Natural killer cell (primary cell): Measurements from ENCODE around the gene GNB1L. TPM values are rescaled to one million over a fixed set of nuclear protein-coding genes. Genes with fewer than 3 reads are reported as not detected.

Source experiments
- ATAC-seq, 3 donors: fragments of 150-1000 bp in 2 of 3; fragments of 200-7000 bp in 1 of 3; cut with Tn5 transposase; 1 replicate in 1 of 3; 2 replicates in 2 of 3; pipeline ENCODE4 v1.10.0; 2021; ENCODE audit warnings: mild to moderate bottlenecking in 2 of 3, moderate library complexity in 2 of 3
- DNase-seq, 2 donors: peaks; one replicate each; pipeline versions ENCODE4 v3.0.0 to v3.0.0-alpha.2; 2013 to 2021; ENCODE audit warnings: mixed read lengths in 1 of 2
- H3K27ac ChIP-seq: one replicate; pipeline ENCODE4 v1.5.1; 2013; ENCODE audit warnings: mild to moderate bottlenecking, low read length
- H3K27me3 ChIP-seq: one replicate; pipeline ENCODE4 v1.6.1; 2013; ENCODE audit warnings: low read length; ENCODE audit not compliant: control insufficient read depth, insufficient read depth
- H3K36me3 ChIP-seq: one replicate; pipeline ENCODE4 v1.6.1; 2013; ENCODE audit warnings: low read length; ENCODE audit not compliant: control insufficient read depth, insufficient read depth
- H3K4me1 ChIP-seq: one replicate; pipeline ENCODE4 v1.6.1; 2013; ENCODE audit warnings: low read length; ENCODE audit not compliant: control insufficient read depth, insufficient read depth
- H3K4me3 ChIP-seq: one replicate; pipeline ENCODE4 v1.5.1; 2013; ENCODE audit warnings: low read length
- H3K9me3 ChIP-seq: one replicate; pipeline ENCODE4 v1.6.1; 2013; ENCODE audit warnings: low read length; ENCODE audit not compliant: control insufficient read depth, insufficient read depth
- H3K27ac Mint-ChIP-seq, 2 donors: one replicate each; pipeline ENCODE4 v1.8.0; 2022; ENCODE audit warnings: mild to moderate bottlenecking in 2 of 2, mixed read lengths in 2 of 2, moderate library complexity in 1 of 2
- H3K27me3 Mint-ChIP-seq, 2 donors: one replicate each; pipeline ENCODE4 v1.8.0; 2022; ENCODE audit warnings: low read depth in 2 of 2, mixed read lengths in 2 of 2
- H3K36me3 Mint-ChIP-seq: one replicate; pipeline ENCODE4 v1.8.0; 2022; ENCODE audit warnings: mixed read lengths
- H3K4me1 Mint-ChIP-seq, 2 donors: one replicate each; pipeline ENCODE4 v1.8.0; 2022; ENCODE audit warnings: mixed read lengths in 2 of 2
- H3K4me3 Mint-ChIP-seq: one replicate; pipeline ENCODE4 v1.8.0; 2022; ENCODE audit warnings: mild to moderate bottlenecking, moderate library complexity, mixed read lengths
- H3K9me3 Mint-ChIP-seq, 2 donors: one replicate each; pipeline ENCODE4 v1.8.0; 2022; ENCODE audit warnings: mixed read lengths in 2 of 2
- CTCF ChIP-seq: fragments of 200-600 bp; IDR thresholded peaks from one replicate; pipeline ENCODE4 v1.8.0; 2022; ENCODE audit warnings: antibody characterized with exemption
- WGBS: methylation state at CpG from one replicate; pipeline ENCODE4 v1.1.7; 2013; ENCODE audit warnings: missing lambda C conversion rate; ENCODE audit not compliant: insufficient coverage; 5-methylcytosine and 5-hydroxymethylcytosine counted together
- intact Hi-C: fragments of 100-400 bp; cut with micrococcal nuclease; formaldehyde crosslinking; loops from one replicate; pipeline ENCODE4 v1.14.2; 2022
- total RNA-seq, 4 donors: library from RNA; stranded (reverse); fragments of 120-200 nt in 1 of 4; gene quantifications; one replicate each; pipeline versions ENCODE4 v1.2.3 to v1.2.4, GENCODE V29; 2013 to 2022

GNB1L gene
- total RNA-seq, 3 donors from 2014 or later (not counting 1 experiment from before 2014, with no cell fraction given) = 5.1 to 5.3 (median 5.3) TPM

DNA sequence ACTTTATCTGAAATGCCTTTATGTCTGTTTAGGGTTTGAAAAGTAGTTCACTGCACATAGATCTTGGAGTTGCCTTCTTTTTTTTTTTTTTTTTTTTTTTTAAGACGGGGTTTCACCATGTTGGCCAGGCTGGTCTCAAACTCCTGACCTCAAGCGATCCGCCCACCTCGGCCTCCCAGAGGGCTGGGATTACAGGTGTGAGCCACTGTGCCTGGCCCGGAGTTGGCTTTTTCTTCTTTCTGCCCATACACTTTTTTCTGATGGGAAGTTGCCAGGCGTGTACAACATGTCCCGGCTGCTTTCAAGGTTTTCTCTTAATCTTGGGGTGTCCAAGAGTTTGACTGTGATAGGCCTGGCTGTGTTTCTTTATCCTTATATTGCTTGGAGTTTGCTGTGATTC, 12.9 kb upstream of the GNB1L start:
- intact Hi-C loops = no loop called here
- no peak for DNase-seq

GRCh38 chr22:19866665-19867009, 12.0 kb upstream of the GNB1L start:
- DNase-seq = no peak
- H3K4me1 Mint-ChIP-seq = no peaks in the 10 kb centered on the region
- H3K9me3 Mint-ChIP-seq = no peaks in the 10 kb centered on the region
- no peaks in the 10 kb centered on the region for H3K27me3 Mint-ChIP-seq
- ATAC-seq = no peak
- H3K27me3 ChIP-seq = no peaks in the 10 kb centered on the region
- no peak for TF ChIP-seq CTCF
- 100% methylated on average over 1 of the region's 3 CpGs for WGBS
- H3K4me3 ChIP-seq = no peak overlapping the region
- no peaks in the 10 kb centered on the region for H3K4me1 ChIP-seq
- H3K9me3 ChIP-seq = no peaks in the 10 kb centered on the region
- no peak overlapping the region for H3K4me3 Mint-ChIP-seq
- H3K27ac Mint-ChIP-seq = no peak overlapping the region
- H3K36me3 ChIP-seq = no peaks in the 10 kb centered on the region
- H3K27ac ChIP-seq = no peak overlapping the region
- H3K36me3 Mint-ChIP-seq = no peaks in the 10 kb centered on the region
- intact Hi-C loops = no loop called here

More for the DNA sequence above, 12.9 kb upstream of the GNB1L start:
- no peak overlapping the region for H3K4me3 Mint-ChIP-seq
- TF ChIP-seq CTCF = no peak
- 97% methylated on average over 7 of the region's 7 CpGs for WGBS
- H3K4me3 ChIP-seq = no peak overlapping the region
- no peak overlapping the region for H3K27ac ChIP-seq
- no peaks in the 10 kb centered on the region for H3K36me3 Mint-ChIP-seq
- H3K36me3 ChIP-seq = no peaks in the 10 kb centered on the region
- H3K27ac Mint-ChIP-seq = no peak overlapping the region
- H3K4me1 ChIP-seq = no peaks in the 10 kb centered on the region
- H3K9me3 ChIP-seq = no peaks in the 10 kb centered on the region
- no peaks in the 10 kb centered on the region for H3K27me3 ChIP-seq
- H3K4me1 Mint-ChIP-seq = no peaks in the 10 kb centered on the region
- ATAC-seq = no peak
- no peaks in the 10 kb centered on the region for H3K9me3 Mint-ChIP-seq
- no peaks in the 10 kb centered on the region for H3K27me3 Mint-ChIP-seq

- Mint-ChIP-seq H3K27me3 (no peaks in the 10 kb centered on the region), H3K4me3 (no peak overlapping the region), H3K27ac (no peak overlapping the region), H3K9me3 (no peaks in the 10 kb centered on the region), H3K4me1 (no peaks in the 10 kb centered on the region), H3K36me3 (no peaks in the 10 kb centered on the region)
- Histone ChIP-seq H3K36me3 (no peaks in the 10 kb centered on the region), H3K27ac (no peak overlapping the region), H3K4me1 (no peaks in the 10 kb centered on the region), H3K9me3 (no peaks in the 10 kb centered on the region), H3K4me3 (no peak overlapping the region), H3K27me3 (no peaks in the 10 kb centered on the region)
- intact Hi-C loops = no loop called here
- WGBS = 90% methylated on average over 11 of the region's 12 CpGs
- no peak for TF ChIP-seq CTCF
- DNase-seq (no peak), ATAC-seq (no peak)
These were observed 10.6 kb upstream of the GNB1L start for GRCh38 chr22:19865141-19865829.

DNA sequence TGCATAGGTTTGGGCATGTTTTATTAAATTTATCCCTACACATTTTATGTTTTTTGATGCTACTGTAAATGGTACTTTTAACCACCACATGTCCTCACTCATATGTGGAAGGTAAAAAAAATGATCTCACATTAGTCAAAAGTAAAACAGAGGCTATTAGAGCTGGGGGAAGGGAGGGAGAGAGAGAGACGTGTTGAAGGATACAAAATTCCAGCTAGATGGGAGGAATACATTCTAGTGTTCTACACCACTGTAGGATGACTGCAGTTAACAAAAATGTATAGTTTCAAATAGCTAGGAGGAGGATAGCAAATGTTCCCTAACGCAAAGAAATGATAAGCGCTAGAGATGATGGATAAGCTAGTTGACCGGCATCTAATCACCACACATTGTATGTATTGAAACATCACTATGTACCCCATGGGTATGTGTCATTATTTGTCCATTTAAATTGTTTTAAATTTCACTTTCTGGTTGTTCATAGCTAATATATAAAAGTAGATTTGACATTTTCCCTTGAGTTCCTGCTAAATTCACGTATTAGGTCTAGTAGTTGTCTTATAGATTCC, 9.9 kb upstream of the GNB1L start:
- ATAC-seq = no peak
- Mint-ChIP-seq H3K9me3 (no peaks in the 10 kb centered on the region), H3K4me3 (no peak overlapping the region), H3K27me3 (no peaks in the 10 kb centered on the region), H3K36me3 (no peaks in the 10 kb centered on the region), H3K4me1 (no peaks in the 10 kb centered on the region), H3K27ac (no peak overlapping the region)
- Histone ChIP-seq H3K27me3 (no peaks in the 10 kb centered on the region), H3K9me3 (no peaks in the 10 kb centered on the region), H3K27ac (no peak overlapping the region), H3K4me3 (no peak overlapping the region), H3K36me3 (no peaks in the 10 kb centered on the region), H3K4me1 (no peaks in the 10 kb centered on the region)
- DNase-seq = no peak
- TF ChIP-seq CTCF = no peak
- intact Hi-C loops = no loop called here
- 89% methylated on average over 3 of the region's 5 CpGs for WGBS
